SK-N-MC (cell line): Measurements from ENCODE around the gene RAB3D.

ENCODE experiments used
- DNase-seq: peaks from one replicate; pipeline ENCODE4 v3.0.0-alpha.2; 2011; ENCODE audit warnings: low read depth, low spot score
- H3K27ac ChIP-seq: fragments of 200-600 bp; sonication (generic); 2 replicates; pipeline ENCODE4 v1.5.1; 2016; ENCODE audit warnings: mixed run types
- H3K36me3 ChIP-seq: fragments of 200-600 bp; sonication (generic); 2 replicates; pipeline ENCODE4 v1.6.1; 2017; ENCODE audit warnings: antibody characterized with exemption, low read length, mixed read lengths; ENCODE audit not compliant: insufficient read depth
- H3K4me3 ChIP-seq: fragments of 200-600 bp; sonication (generic); 2 replicates; pipeline ENCODE4 v1.5.1; 2016
- H3K9ac ChIP-seq: fragments of 200-600 bp; sonication (generic); 2 replicates; pipeline ENCODE4 v1.8.0; 2017; ENCODE audit warnings: mixed run types, mixed read lengths; ENCODE audit not compliant: insufficient read length
- H3K9me3 ChIP-seq: fragments of 200-600 bp; sonication (generic); 2 replicates; pipeline ENCODE4 v1.6.1; 2017; ENCODE audit warnings: low read depth, mild to moderate bottlenecking, antibody characterized with exemption, low read length, moderate library complexity, mixed read lengths
- EZH2 ChIP-seq: fragments of 200-600 bp; sonication (generic); IDR thresholded peaks from one replicate; pipeline ENCODE4 v1.6.1; 2017; ENCODE audit warnings: antibody characterized with exemption
- FOXP2 ChIP-seq: optimal IDR thresholded peaks from 2 replicates; pipeline ENCODE3; 2011; ENCODE audit warnings: mild to moderate bottlenecking, moderate library complexity; ENCODE audit not compliant: insufficient read depth; ENCODE audit errors: extremely low read length, control extremely low read depth
- POLR2AphosphoS5 ChIP-seq: IDR thresholded peaks from 2 replicates; pipeline ENCODE4 v1.6.1; 2012; ENCODE audit warnings: mild to moderate bottlenecking, low read depth, low read length, borderline replicate concordance

Gene RAB3D

GRCh38 chr19:11295180-11295579 is 44.3 kb downstream of the RAB3D start:
- no peak overlapping the region for H3K9ac ChIP-seq
- no peak overlapping the region for H3K27ac ChIP-seq
- H3K9me3 ChIP-seq, result no peaks in the 10 kb centered on the region
- H3K36me3 ChIP-seq, result no peaks in the 10 kb centered on the region
- H3K4me3 ChIP-seq, result no peak overlapping the region
- no peak for DNase-seq
- TF ChIP-seq POLR2AphosphoS5 (no peak), FOXP2 (no peak), EZH2 (no peak)

GRCh38 chr19:11293433-11294389 is 45.7 kb downstream of the RAB3D start:
- Histone ChIP-seq H3K9me3 (no peaks in the 10 kb centered on the region), H3K4me3 (peak overlapping the region; percentile 70), H3K27ac (no peak overlapping the region), H3K36me3 (no peaks in the 10 kb centered on the region), H3K9ac (no peak overlapping the region)
- DNase-seq, result no peak
- TF ChIP-seq EZH2 (no peak), FOXP2 (no peak), POLR2AphosphoS5 (peak; percentile 44)

- H3K27ac ChIP-seq, result no peak overlapping the region
- H3K36me3 ChIP-seq, result no peaks in the 10 kb centered on the region
- no peaks in the 10 kb centered on the region for H3K9me3 ChIP-seq
- no peak for DNase-seq
- H3K4me3 ChIP-seq, result no peak overlapping the region
- TF ChIP-seq EZH2, result no peak
- TF ChIP-seq FOXP2, result no peak
- TF ChIP-seq POLR2AphosphoS5, result no peak
- no peak overlapping the region for H3K9ac ChIP-seq
These were observed 47.5 kb downstream of the RAB3D start for GRCh38 chr19:11291991-11292390.

- Histone ChIP-seq H3K9ac (no peak overlapping the region), H3K4me3 (no peak overlapping the region), H3K27ac (no peak overlapping the region), H3K36me3 (no peaks in the 10 kb centered on the region), H3K9me3 (no peaks in the 10 kb centered on the region)
- no peak for DNase-seq
- TF ChIP-seq POLR2AphosphoS5 (no peak), FOXP2 (no peak), EZH2 (no peak)
These were observed 48.0 kb downstream of the RAB3D start for GRCh38 chr19:11291415-11291814.

- Histone ChIP-seq H3K27ac (no peak overlapping the region), H3K9me3 (no peaks in the 10 kb centered on the region), H3K4me3 (no peak overlapping the region), H3K9ac (no peak overlapping the region), H3K36me3 (no peaks in the 10 kb centered on the region)
- TF ChIP-seq POLR2AphosphoS5 (no peak), FOXP2 (no peak), EZH2 (no peak)
- DNase-seq, result no peak
These were observed 49.2 kb downstream of the RAB3D start for GRCh38 chr19:11290256-11290655.

GRCh38 chr19:11288349-11288748 is 51.1 kb downstream of the RAB3D start:
- Histone ChIP-seq H3K36me3 (no peaks in the 10 kb centered on the region), H3K4me3 (no peak overlapping the region), H3K9ac (no peak overlapping the region), H3K27ac (no peak overlapping the region), H3K9me3 (no peaks in the 10 kb centered on the region)
- TF ChIP-seq POLR2AphosphoS5 (no peak), FOXP2 (no peak), EZH2 (no peak)
- DNase-seq, result no peak

- no peak overlapping the region for H3K4me3 ChIP-seq
- H3K36me3 ChIP-seq, result no peaks in the 10 kb centered on the region
- no peak overlapping the region for H3K9ac ChIP-seq
- TF ChIP-seq FOXP2 (no peak), POLR2AphosphoS5 (peak; percentile 37; the same call in 1 of the 2 replicates)
- peak; percentile 45 for DNase-seq
- H3K9me3 ChIP-seq, result no peaks in the 10 kb centered on the region
- no peak overlapping the region for H3K27ac ChIP-seq
These were observed 53.0 kb downstream of the RAB3D start for GRCh38 chr19:11286312-11286974.

- H3K9me3 ChIP-seq, result no peaks in the 10 kb centered on the region
- no peak for TF ChIP-seq POLR2AphosphoS5
- TF ChIP-seq FOXP2, result no peak
- TF ChIP-seq EZH2, result no peak
- H3K4me3 ChIP-seq, result no peak overlapping the region
- no peak overlapping the region for H3K9ac ChIP-seq
- no peak for DNase-seq
- H3K36me3 ChIP-seq, result no peaks in the 10 kb centered on the region
- H3K27ac ChIP-seq, result no peak overlapping the region
These were observed 54.9 kb downstream of the RAB3D start for GRCh38 chr19:11284515-11284914.
